ENCODE measurements around the gene SLC26A1.

The SLC26A1 gene

DNA sequence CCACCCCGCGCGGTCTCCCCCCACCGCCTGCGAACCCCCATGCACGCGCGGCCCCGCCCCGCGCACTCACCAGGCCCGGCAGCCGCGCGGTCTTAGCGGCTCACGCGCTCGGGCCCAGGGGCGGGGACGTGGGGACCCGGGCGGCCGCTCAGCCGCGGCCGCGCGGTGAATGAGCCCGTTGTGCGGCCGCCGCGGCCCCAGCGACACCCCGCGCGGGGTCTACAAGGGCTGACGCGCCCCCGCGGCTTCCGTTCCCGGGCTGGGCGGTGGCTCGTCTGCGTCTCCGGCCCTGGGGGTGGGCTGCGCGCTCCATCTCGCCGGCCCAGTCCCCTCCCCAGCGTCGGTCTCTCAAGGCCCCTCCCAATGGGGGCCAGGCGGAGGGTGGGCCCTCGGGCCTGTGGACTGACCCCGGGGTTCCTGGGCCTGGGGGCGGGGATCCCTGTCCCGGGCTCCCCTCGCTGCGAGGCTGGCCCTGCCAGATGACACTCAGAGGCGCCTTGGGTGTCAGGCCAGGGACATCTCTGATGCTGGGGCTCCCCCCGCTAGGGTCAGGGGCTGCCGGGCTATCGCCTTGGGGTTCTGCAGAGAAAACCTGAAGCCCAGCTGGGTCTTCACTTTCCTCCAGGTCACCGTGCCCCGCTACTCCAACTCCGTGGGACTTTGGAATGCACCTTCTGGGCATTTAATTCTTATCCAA, 4.3 kb upstream of the SLC26A1 start:
- DNase-seq = no peak

- no peak for DNase-seq
Measured at GRCh38 chr4:996997-997374, 3.8 kb upstream of the SLC26A1 start.

DNA sequence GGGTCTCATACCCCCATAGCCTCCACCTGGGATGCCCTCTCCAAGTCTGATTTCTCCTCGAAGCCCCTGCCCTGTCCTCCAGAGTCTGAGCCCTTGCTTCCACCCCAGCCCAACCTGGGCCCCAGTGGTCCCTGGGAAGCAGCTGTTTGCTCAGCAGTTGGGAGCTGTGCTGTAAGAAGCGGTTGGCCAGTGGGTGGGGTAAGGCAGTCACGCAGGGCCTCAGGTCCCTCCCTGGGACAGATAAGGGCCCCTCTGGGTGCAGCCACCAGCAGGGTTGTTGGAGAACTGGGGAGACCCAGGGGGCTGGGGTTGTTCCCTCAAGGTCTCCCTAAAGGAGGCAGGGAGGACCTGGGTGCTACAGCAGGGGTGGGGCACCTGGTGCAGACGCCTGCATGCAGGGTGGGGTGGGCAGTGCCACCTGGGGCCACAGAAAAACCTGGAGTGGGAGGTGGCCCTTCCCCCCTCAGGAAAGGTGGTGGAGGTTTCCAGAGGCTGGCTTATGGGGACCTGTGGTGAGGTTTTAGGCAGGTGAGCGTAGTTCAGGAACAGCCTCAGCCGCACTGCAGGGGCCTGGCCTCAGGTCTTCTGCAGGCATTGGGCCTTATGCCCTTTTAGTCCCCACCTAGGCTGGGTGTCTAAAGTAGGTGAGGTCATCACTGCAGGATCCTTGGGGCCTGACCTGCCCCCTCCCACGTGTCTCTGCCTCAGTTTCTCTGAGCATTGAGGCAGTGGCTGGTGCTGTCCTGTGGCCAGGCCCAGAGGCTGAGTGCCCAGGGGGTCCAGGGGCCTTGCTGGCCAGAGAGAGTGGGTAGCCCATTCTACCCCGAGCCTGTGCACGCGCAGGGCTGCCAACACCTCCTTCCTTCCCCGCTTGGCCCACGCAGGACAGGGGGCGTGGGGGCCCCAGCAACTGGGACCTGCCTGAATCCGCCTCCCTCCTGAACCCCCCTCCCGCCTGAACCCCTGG, 3.1 kb upstream of the SLC26A1 start:
- no peak for DNase-seq

- DNase-seq = no peak
Measured at GRCh38 chr4:995311-996026, 2.3 kb upstream of the SLC26A1 start.

- DNase-seq = no peak
Measured at GRCh38 chr4:992297-993110, 700 bp downstream of the SLC26A1 start.

GRCh38 chr4:991451-992296, 1.5 kb downstream of the SLC26A1 start:
- DNase-seq = no peak

DNA sequence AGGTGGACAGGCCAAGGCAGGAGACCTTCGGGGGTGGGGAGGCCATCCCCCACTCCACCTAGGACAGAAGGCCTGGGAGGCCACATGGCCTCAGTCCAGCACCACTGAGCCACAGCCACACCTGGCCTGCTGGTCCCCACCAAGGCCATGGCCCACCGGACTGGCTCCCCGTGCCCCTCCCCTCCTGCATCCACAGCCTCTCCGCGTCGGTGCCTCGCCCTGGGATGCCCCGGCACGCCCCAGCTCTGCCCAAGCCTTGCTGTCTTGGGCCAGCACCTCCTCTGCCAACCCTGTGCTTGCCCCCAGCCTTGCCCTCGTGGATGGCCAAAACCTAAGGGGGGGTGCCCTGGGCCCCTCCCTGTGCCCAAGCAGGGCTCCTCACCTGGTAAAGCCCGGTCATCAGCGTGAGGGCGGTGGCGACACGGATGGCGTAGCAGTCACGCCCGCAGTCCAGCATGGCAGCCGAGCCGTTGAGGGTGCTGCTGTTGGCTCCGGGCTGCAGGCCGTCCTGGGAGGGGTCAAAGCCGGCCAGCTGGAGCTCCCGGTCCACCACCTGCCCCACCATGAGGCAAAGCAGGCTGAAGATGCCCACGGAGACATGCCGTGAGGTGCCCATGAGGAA, 2.3 kb downstream of the SLC26A1 start:
- DNase-seq = no peak

- DNase-seq = no peak
Measured at GRCh38 chr4:989722-990471, 3.3 kb downstream of the SLC26A1 start.

DNA sequence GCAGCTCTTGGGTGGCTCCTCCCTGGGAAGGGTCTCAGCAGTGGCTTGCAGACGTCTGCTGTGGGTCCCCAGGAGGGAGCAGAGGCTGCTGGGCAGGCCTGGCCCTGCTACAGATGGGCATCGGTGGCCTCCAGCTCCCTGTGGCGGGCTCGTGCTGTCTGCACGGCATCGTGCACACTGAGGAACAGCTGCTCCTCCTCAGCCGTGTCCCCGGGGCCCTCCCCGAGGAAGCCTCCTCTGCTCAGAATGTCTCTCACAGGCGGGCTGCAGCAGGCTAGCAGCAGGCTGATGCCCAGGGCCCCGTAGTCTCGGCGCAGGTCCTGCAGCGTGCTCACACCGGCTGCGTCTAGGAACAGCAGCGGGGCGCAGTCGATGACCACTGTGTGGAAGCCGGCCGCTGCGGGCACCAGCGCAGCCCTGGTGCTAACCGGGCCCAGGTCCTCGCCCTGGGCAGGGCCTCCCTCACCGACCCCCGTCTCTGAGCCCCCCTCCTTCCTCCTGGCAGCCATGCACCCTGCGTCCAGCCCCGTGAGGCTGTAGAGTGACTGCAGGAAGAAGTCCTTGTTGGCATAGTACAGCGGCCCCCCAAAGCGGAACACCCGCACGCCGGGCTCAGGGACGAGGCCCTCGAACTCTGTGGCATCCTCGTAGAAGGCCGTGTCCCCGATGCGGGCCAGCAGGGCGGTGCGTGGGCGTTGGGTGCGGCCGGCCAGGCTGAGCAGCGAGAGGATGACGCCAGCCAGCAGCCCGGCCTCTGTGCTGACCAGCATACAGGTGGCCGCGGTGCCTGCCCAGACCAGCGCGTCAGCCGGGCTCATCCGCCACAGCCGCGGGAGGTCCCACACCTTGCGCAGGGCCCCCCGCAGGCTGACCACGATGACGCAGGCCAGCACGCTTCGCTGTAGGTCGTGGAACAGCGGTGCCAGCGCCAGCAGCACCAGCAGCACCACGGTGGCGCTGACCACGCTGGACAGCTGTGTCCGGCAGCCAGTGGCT, 4.2 kb downstream of the SLC26A1 start:
- DNase-seq = no peak

- DNase-seq = no peak
Measured at GRCh38 chr4:987624-988513, 5.3 kb downstream of the SLC26A1 start.

DNA sequence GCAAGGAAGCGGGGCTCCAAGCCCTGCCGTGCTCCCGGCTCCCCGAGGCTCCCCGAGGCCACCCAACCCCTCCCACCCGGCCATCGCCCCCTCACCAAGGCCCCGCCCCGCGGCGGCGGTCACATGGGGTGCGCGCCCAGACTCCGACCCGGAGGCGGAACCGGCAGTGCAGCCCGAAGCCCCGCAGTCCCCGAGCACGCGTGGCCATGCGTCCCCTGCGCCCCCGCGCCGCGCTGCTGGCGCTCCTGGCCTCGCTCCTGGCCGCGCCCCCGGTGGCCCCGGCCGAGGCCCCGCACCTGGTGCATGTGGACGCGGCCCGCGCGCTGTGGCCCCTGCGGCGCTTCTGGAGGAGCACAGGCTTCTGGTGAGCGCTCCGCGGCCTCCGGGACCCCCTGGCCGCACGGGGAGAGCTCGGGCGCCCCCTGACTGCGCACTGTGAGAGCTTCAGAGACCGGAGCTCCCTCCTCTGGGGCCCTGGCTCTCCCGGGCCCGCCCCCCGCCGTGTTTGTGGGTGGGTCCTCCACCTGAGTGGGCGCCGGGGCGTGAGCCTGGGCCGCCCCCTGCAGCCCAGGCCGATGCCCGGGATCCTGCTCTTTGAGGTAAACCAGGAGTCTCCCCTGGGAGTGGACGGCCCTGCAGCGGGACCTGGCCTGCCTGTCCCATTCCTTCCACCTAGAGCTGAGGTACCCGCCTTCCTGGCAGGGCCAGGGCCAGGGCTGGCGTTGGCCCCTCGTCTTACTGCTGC, 6.2 kb downstream of the SLC26A1 start, which contains the start of gene IDUA:
Gene IDUA, plus strand, starts transcription at position 166 of the 745 bp plus-strand sequence. Its CDS starts 41 bp downstream, at position 207.
- DNase-seq = peak; percentile 83

DNA sequence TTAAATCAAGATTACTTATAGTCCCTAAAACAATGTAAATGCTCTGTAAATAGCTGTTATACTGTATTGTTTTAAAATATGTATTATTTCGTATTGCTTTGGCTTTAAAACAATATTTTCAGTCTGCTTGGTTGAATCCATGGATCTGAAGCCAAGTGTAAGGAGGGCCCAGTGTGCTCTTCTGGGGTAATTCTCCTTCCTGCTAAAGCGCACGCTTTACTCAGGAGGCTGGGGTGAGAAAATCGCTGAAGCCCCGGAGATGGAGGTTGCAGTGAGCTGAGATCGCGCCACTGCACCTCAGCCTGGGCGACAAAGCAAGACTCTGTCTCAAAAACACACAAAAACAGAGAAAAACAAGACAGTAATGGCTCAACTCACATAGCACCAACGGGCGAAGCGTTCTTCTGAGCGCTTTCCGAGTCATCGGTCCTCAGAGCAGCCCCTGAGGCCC, 6.8 kb downstream of the SLC26A1 start:
- no peak for DNase-seq

DNA sequence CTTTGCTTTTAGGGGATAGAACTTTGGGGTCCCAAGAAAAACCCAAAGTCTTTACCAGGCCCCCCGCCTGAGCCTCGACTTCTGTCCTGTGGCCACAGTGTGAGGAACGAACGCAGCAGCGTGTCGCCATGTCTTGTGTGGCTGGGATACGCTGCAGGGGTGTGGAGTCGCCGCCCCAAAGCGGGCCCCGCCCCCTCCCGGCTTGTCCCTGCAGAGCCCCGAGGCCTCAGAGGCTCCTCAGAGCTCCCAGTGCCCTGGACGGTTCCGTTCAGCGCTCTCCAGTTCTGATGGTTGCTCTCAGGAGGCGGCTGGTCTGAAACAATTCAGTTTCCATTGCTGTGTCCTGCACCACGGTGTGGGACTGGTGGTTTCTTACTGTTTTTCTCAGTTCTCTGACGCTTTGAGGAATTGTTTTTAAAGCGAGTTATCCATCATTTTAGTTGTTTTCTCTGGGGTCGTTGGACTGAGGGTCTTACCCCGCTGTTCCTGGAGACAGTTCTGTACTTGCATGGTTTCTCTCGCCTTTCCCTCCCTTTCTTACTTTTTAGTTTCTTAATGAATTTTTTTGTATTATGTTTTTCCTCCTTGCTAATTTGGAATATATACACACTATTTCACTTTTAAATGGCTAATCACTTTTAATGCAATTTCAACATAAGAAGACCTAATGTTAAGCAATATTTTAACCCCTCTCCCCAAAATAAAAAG, 7.9 kb downstream of the SLC26A1 start:
- DNase-seq = peak; percentile 77

GRCh38 chr4:984336-985054, 8.7 kb downstream of the SLC26A1 start:
- no peak for DNase-seq

DNA sequence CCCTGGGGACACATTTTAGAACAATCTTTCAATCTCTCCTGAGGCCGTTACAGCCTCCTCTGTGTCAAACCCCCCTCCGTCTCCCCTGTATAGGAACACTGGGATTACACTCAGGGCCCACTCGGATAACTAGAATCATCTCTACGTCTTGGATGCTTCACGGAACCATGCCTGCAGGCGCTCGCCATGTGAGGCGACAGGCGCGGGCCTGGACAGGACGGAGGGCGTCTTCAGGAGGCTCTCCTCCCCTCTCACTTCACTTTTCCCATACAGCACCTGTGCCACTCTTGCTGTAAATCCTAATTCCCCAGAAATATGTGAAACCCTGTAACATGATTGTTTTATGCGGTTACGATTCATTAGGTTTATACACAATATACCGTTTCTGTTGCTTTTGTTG, 10.4 kb downstream of the SLC26A1 start:
- DNase-seq = no peak

- DNase-seq = no peak
Measured at GRCh38 chr4:982291-982690, 10.9 kb downstream of the SLC26A1 start.
